HL-60 (cell line): Measurements from ENCODE around the gene PDE2A.

ENCODE experiments used
- DNase-seq, 2 experiments: peaks; one replicate each; pipeline ENCODE4 v3.0.0-alpha.2; 2010 to 2020; ENCODE audit warnings: low read depth in 1 of 2, low spot score in 1 of 2
- H3K27ac ChIP-seq: fragments of 250-450 bp; sonication (Bioruptor Pico); replicated peaks from 2 replicates; pipeline ENCODE4 v1.5.1; 2020; ENCODE audit warnings: mild to moderate bottlenecking, moderate library complexity
- H3K27me3 ChIP-seq: fragments of 250-450 bp; sonication (Bioruptor Pico); 2 replicates; pipeline ENCODE4 v1.5.1; 2021; ENCODE audit warnings: mild to moderate bottlenecking, moderate library complexity; ENCODE audit not compliant: insufficient read depth, poor library complexity, severe bottlenecking
- H3K4me3 ChIP-seq: replicated peaks from 2 replicates; pipeline ENCODE4 v1.5.1; 2011; ENCODE audit warnings: mild to moderate bottlenecking, control low read depth, low read length; ENCODE audit not compliant: insufficient read depth
- CTCF ChIP-seq: IDR thresholded peaks from one replicate; pipeline ENCODE4 v1.5.1; 2011; ENCODE audit warnings: low read length, control low read depth, inconsistent platforms; ENCODE audit not compliant: insufficient read depth
- GABPA ChIP-seq: IDR thresholded peaks from 2 replicates; pipeline ENCODE4 v1.6.1; 2012; ENCODE audit warnings: low read depth
- POLR2AphosphoS5 ChIP-seq: IDR thresholded peaks from 2 replicates; pipeline ENCODE4 v1.6.1; 2012; ENCODE audit warnings: low read depth
- REST ChIP-seq: IDR thresholded peaks from 2 replicates; pipeline ENCODE4 v1.6.1; 2012; ENCODE audit warnings: low read depth; ENCODE audit not compliant: insufficient replicate concordance
- SPI1 ChIP-seq: IDR thresholded peaks from 2 replicates; pipeline ENCODE4 v1.6.1; 2012; ENCODE audit warnings: low read depth, mild to moderate bottlenecking, borderline replicate concordance

PDE2A gene

GRCh38 chr11:72589802-72590761 lies 84.1 kb downstream of the PDE2A start:
- no peak overlapping the region for H3K27ac ChIP-seq
- H3K4me3 ChIP-seq: no peak overlapping the region
- peak in 1 of 2 experiments; percentile 43 for DNase-seq
- peaks cover 51% of the 10 kb centered on the region for H3K27me3 ChIP-seq
- TF ChIP-seq GABPA (no peak), SPI1 (no peak), REST (no peak), POLR2AphosphoS5 (no peak), CTCF (no peak)

- Histone ChIP-seq H3K4me3 (no peak overlapping the region), H3K27ac (no peak overlapping the region), H3K27me3 (peaks cover 52% of the 10 kb centered on the region)
- DNase-seq: no peak
- TF ChIP-seq GABPA (no peak), SPI1 (no peak), CTCF (no peak)
Measured at GRCh38 chr11:72588421-72589410, 85.5 kb downstream of the PDE2A start.

- Histone ChIP-seq H3K4me3 (no peak overlapping the region), H3K27me3 (peaks cover 59% of the 10 kb centered on the region), H3K27ac (no peak overlapping the region)
- TF ChIP-seq CTCF: no peak
- no peak for TF ChIP-seq POLR2AphosphoS5
- TF ChIP-seq SPI1: no peak
- no peak for TF ChIP-seq REST
- TF ChIP-seq GABPA: no peak
- no peak for DNase-seq
Measured at GRCh38 chr11:72587696-72588095, 86.5 kb downstream of the PDE2A start.
